ENCODE data around the gene PPP1R37.
A peak's percentile ranks its signal among the peaks of the same experiment; 100 is the strongest.
"Not testable (repeated sequence)": the region's sequence is repeated elsewhere in the genome, so short reads cannot be mapped to it uniquely, and the experiment has no call there.

Gene PPP1R37

GRCh38 chr19:45095496-45096413, 2.8 kb downstream of the PPP1R37 start:
- no peak for ATAC-seq
- DNase-seq = no peak

GRCh38 chr19:45096700-45097099, 3.7 kb downstream of the PPP1R37 start:
- ATAC-seq = no peak
- no peak for DNase-seq

GRCh38 chr19:45097450-45097775, 4.4 kb downstream of the PPP1R37 start:
- ATAC-seq (no peak), DNase-seq (no peak)

- no peak for DNase-seq
- no peak for ATAC-seq
These were observed 5.0 kb downstream of the PPP1R37 start for GRCh38 chr19:45097776-45098520.

- ATAC-seq (no peak), DNase-seq (no peak)
These were observed 5.8 kb downstream of the PPP1R37 start for GRCh38 chr19:45098521-45099466.

GRCh38 chr19:45099467-45100191, 6.7 kb downstream of the PPP1R37 start:
- ATAC-seq (no peak), DNase-seq (no peak)

- no peak for DNase-seq
- ATAC-seq = no peak
These were observed 7.2 kb downstream of the PPP1R37 start for GRCh38 chr19:45100201-45100600.

- ATAC-seq (no peak), DNase-seq (no peak)
These were observed 7.9 kb downstream of the PPP1R37 start for GRCh38 chr19:45100846-45101252.

GRCh38 chr19:45101806-45102205, 8.8 kb downstream of the PPP1R37 start:
- no peak for ATAC-seq
- DNase-seq = no peak

- no peak for DNase-seq
These were observed 9.5 kb downstream of the PPP1R37 start for GRCh38 chr19:45102481-45102880.

GRCh38 chr19:45103156-45103507, 10.2 kb downstream of the PPP1R37 start:
- peak; percentile 60 for ATAC-seq
- peak; percentile 37 for DNase-seq

More at GRCh38 chr19:45102481-45102880, 9.5 kb downstream of the PPP1R37 start:
- ATAC-seq = no peak

GRCh38 chr19:45103508-45104319, 10.7 kb downstream of the PPP1R37 start:
- no peak for DNase-seq
- ATAC-seq = no peak

- ATAC-seq = peak; percentile 20
These were observed 11.8 kb downstream of the PPP1R37 start for GRCh38 chr19:45104658-45105349.

GRCh38 chr19:45106363-45106762, 13.4 kb downstream of the PPP1R37 start:
- not testable (repeated sequence) for DNase-seq, ATAC-seq

More at GRCh38 chr19:45104658-45105349, 11.8 kb downstream of the PPP1R37 start:
- DNase-seq = no peak

GRCh38 chr19:45107621-45108150, 14.7 kb downstream of the PPP1R37 start:
- no peak for ATAC-seq
- no peak for DNase-seq

GRCh38 chr19:45110851-45111266, 17.9 kb downstream of the PPP1R37 start:
- peak; percentile 39 for DNase-seq
- ATAC-seq = peak; percentile 85

GRCh38 chr19:45112111-45112827, 19.3 kb downstream of the PPP1R37 start:
- ATAC-seq = no peak
- DNase-seq = no peak

GRCh38 chr19:45113628-45114027, 20.6 kb downstream of the PPP1R37 start:
- ATAC-seq (no peak), DNase-seq (no peak)

- no peak for ATAC-seq
- DNase-seq = no peak
These were observed 21.1 kb downstream of the PPP1R37 start for GRCh38 chr19:45114116-45114515.

Measured in stimulated activated naive CD8-positive, alpha-beta T cell treated with anti-CD3 and anti-CD28 coated beads, Interleukin-15, Interleukin-2, amounts not matched to agents 100 U/mL and 50 U/mL, for 24 hours (primary cell).